ENCODE data around the gene NPPC.

GRCh38 chr2:231928481-231928880 lies 2.3 kb upstream of the NPPC start:
- TF ChIP-seq POLR2A (IDR thresholded peaks at IDR 0.05; ENCODE audit: low read length) (no peak), GATA1 (IDR thresholded peaks at IDR 0.05; ENCODE audit: low read depth, low read length) (no peak)

Data from erythroblast (primary cell).